Occipital lobe (tissue), 3 donors: ENCODE results near the gene ST14. TPM values are rescaled to one million over a fixed set of nuclear protein-coding genes. Genes with fewer than 3 reads are reported as not detected.
"Not testable (repeated sequence)": the region's sequence is repeated elsewhere in the genome, so short reads cannot be mapped to it uniquely, and the experiment has no call there.

ENCODE experiments used
- DNase-seq: peaks from one replicate; lab custom pipeline; 2025; lab: John Stamatoyannopoulos, UW
- small RNA-seq: library from RNA; depleted of rRNA; stranded (forward); fragments of <200 nt; gene quantifications from one replicate; pipeline ENCODE3, GENCODE V24; 2014
- total RNA-seq: library from RNA; depleted of rRNA; stranded (reverse); fragments of >200 nt; gene quantifications from one replicate; pipeline ENCODE4 v1.2.3, GENCODE V29; 2014

ST14 gene
- total RNA-seq, 1 donor from 2014 or later: not detected

DNA sequence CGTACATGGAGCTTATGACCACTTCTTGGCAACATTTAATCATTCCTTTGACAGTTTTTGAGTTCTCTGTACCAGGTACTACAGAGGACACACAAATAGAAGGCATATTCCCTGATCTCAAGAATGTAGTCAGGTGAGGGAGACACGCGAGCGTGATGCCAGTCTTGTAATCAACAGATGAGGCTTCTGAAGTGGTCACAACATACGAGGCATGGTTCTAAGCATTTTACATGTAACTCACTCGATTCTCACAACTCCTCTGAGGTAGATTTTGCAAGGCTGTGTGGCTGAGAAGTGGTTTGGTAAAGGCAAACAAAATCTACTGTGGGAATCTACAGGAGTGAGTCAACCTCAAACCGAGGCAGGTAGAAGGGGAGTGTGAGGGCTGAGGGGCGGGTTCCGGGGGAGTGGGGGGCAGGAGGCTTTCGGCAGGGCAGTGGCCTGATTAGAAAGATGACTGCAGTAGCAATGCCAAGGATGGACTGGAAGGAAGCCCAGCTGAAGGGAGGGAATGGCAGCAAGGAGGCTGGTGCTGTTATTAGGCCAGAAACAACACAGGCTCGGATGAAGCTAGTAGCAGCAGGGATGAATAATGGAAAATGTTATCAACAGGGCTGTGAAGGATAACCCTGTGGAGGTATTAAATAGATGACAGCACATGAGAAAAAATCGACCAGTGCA is 63.8 kb downstream of the ST14 start:
- no peak for DNase-seq

DNA sequence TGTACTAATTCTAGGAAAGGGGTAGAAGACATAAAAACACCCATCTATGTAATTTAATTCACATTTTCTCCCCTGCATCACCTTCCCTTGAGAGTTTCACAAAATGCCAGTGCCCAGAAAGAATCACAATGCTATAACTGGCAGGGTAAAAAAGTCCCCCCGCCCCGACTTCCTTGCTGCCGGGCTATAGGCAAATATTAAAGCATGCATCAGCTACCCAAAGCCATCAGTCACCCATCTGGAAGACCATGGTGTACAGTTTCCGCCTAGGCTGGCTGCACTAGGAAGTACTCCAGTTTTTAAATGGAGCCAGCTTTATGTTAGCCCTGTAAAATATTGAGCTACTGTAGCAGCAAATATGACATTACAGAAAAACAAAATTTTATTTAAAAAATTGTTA is 67.8 kb downstream of the ST14 start:
- no peak for DNase-seq

DNA sequence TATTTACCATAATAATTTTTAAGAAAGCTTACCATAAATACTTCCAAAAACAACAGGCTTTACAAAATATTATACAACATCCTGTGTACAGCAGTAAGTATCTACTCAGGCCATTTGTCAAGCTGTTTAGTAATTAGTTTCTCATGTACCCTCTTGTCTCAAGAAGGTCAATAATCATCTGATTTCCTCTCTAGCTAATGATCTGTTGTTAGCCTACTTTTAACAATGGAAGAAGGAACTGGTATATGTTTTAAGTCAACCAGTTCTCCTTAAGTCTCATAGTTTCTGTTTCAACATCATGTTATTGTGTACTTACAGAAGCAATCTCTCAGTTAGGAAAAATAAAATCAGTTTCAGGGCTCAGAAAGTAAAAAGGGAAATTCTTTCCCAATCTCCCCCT is 73.9 kb downstream of the ST14 start:
- not testable (repeated sequence) for DNase-seq

DNA sequence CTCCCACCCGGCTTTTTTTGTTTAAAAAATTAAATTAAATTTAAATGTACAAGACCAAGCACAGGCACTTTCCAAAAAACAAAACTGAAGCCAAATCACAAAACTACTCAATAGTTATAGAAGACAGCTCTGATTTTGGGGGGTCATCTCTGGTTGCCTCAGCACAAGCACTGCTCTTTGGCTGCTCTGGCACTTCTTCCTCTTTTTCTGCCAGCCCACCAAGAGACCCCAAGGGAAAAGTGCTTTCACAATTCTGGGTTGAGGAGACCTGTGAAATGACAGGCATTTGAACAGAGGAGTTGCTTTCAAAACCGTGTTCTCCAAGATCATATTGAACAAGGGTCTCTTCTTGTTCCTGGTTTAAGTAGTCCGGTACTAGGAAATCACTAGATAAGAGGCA is 74.3 kb downstream of the ST14 start:
- DNase-seq: not testable (repeated sequence)

DNA sequence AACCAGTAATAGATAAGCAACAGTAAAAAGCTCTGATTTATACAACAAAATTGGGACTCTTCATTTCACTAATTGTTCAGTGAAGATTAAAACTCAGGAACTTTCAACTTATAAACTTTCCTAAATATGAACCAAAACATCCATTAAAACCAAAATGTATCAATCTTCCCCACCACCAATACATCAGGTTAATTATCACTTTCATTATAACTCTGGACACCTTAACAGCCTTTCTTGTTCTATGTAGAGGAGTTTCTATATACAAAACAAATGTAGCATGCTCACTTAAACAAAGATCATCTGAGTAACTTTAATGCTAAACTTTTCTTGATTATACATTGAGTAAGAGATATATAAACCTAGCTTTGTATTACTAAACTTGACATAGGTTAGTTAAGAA is 74.7 kb downstream of the ST14 start:
- DNase-seq: no peak

DNA sequence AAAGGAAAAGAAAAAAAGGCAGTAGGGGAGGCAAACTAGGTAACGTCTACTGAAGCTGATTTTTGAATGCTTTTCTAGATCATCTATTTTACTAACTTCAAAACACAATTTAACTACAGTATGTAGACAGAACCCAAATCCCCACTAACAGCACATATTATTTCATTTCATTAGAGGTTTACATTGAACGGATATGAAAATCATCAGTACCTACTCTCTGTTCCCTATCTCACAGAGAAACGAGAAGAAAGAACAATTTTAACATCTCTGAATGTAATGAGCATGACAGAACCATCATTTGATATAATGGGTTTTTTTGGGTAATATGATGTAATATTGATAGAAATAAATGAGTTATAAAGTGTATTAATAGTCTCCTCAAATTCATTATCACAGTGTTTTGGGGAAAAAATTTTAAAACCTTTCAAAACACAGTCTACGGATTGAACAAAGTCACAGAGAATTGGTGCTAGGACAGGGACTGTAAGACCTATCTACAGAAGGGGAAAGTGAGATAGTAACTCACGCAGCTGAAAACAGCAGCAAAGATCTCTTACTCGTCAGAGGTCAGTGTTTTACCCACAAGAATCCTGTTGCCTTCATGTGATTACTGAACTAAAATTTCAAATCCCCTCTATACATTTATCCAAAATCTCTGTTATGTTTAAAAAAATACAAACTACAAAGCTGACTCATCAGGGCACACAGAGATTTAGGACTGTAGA is 77.9 kb downstream of the ST14 start:
- DNase-seq: no peak

DNA sequence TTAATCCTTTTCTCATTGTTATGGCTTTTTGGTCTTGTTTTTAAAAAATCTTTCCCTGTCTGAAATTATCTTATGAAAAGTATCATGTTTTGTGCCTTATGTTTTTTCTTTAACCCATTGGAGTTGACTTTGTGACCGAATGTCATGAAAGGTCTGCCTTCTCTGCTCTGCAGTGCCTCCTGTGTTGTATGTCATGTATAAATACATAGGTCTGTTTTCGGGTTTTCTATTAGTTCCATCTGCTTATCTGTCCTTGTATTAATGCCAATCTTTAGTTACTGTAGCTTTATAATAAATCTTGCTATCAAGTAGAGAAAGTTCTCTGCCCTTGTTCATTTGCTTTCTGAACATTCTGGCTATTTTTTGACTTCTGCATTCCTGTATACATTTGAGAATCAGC is 82.1 kb downstream of the ST14 start:
- no peak for DNase-seq

DNA sequence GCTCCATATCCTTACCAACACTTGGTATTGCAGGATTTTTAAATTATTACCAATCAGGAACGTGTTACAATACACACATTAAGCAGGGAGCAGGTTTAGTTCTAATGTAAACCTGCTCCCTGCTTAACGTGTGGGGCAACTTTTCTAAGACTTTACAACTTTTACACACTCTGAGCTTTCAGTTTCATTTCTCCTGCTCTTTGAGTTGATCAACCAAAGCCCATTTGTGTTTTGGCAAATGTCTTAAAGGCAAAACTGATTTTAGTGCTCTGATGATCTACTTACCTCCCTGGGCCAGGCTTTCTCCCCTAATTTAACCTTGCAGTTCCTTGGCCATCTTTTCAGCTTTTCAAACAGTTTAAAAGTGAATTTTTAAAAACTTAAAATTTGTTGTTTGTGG is 84.2 kb downstream of the ST14 start:
- DNase-seq: no peak

DNA sequence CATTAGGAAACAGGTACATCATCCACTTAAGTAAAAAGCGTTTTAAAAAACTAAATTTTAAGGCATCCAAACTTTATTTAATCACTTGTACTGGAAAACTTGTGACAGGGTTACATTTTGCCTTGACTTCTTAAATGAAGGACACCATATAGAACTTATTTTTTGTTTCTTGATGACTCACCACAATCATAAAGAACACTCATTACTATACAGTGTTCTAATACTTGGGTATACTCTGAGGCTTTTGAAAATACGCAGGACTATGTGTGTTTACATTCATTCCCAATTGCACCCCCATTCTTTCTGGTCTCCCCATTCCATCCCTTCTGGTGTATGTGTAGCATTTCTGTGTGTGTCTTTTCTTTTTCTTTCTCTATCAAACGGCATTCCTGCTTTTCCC is 85.3 kb downstream of the ST14 start:
- DNase-seq: no peak

DNA sequence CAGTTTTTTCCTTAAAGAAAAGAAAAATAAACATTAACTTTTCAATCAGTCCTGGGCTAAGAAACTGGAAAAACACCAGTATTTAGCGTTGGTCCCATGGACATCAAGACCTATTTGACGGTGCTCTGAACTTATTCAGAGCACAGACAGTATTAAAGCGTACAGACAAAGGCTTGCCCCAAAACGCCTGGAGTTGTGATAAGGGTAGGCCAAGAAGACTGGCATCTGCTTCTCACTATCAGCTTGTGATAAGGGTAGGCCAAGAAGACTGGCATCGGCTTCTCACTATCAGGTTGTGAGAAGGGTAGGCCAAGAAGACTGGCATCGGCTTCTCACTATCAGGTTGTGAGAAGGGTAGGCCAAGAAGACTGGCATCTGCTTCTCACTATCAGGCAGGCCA is 85.8 kb downstream of the ST14 start:
- DNase-seq: not testable (repeated sequence)

DNA sequence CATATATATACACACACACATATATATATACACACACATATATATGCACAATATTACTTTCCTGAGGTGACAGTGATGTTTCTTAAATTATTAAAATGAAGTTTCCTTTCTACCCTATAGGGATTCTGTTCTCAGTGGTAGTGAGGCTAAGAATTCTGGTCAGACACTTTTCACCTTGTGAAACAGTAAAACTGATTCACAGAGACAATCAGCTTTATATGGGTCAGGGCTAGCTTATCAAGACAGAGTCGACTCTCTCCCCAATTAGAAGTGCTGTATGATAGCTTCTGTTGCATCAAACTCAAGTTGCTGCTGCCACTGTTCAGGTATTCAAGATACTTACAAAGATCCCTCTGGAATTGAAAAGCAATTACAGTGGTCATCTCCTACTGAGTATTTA is 86.7 kb downstream of the ST14 start:
- no peak for DNase-seq

DNA sequence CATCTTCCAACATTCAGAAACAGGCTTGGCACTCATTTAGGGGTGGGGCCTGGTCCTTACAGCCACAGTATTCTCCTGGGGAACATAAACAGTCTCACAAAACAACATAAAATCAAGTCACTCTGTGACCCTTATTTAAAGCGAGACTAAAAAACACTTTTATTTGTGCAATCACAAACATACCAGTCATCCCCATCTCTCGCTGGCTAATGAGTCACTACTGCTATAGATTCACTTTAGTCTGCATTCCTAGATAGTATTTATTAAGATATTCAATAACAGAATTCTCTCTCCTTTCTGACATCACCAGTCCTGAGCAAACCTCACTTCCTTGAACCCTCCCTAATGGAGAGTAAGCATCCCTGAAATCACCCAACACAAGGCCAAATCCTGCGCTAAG is 87.2 kb downstream of the ST14 start:
- DNase-seq: no peak

DNA sequence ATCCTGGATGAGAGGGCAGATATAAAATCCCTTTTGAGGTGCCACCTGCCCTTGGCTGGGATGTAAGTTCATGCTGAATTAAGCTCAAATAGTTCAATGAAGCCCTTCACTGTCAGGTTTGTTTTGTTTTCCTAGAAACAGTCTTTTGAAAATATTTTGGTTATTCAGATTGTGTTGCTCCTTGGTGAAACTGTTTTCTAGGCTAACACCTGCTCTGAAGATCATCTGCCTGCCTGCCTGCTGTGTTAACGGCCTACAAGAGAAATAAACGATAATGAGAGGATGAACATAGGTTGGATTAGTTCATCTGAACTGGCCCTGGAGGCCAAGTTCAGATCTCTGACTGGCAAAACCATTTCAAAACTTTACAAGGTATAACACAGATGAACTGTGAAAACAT is 87.7 kb downstream of the ST14 start:
- DNase-seq: no peak

DNA sequence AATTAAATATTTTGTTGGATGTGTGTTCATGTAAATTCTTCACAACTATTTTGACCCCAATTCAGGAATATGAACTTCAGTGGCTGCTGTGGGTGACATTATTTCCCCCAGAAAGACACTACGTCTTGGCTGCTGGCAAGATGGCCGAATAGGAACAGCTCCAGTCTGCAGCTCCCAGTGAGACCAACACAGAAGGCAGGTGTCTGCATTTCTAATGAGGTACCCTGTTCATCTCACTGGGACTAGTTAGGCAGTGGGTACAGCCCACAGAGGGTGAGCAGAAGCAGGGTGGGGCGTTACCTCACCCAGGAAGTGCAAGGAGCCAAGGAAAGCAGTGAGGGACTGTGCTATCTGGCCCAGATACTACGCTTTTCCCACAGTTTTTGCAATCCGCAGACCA is 89.8 kb downstream of the ST14 start:
- DNase-seq: no peak

DNA sequence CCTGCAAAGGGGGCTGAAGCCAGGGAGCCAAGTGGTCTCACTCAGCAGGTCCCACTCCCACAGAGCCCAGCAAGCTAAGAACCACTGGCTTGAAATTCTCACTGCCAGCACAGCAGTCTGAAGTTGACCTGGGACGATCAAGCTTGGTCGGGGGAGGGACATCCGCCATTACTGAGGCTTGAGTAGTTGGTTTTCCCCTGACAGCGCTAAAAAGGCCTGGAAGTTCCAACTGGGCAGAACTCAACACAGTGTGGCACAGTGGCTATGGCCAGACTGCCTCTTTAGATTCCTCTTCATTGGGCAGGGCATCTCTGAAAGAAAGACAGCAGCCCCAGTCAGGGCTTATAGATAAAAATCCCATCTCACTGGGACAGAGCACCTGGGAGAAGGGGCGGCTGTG is 90.3 kb downstream of the ST14 start:
- DNase-seq: not testable (repeated sequence)

DNA sequence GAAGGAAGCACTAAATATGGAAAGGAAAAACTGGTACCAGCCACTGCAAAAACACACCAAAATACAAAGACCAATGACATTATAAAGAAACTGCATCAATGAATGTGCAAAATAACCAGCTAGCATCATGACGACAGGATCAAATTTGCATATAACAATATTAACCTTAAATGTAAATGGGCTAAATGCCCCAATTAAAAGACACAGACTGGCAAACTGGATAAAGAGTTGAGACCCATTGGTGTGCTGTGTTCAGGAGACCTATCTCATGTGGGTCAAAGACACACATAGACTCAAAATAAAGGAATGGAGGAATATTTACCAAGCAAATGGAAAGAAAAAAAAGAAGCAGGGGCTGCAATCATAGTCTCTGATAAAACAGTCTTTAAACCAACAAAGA is 92.2 kb downstream of the ST14 start:
- not testable (repeated sequence) for DNase-seq

Small RNA genes within 50 kb of the gene (small RNA-seq; reads per million reads assigned to genes)
- not detected for gene RF00015

Other genes with a start within 250 kb of the ST14 start
- 13.6 TPM for gene PRDM10, start 156.9 kb upstream of the ST14 start, total RNA-seq
- 220 TPM for gene APLP2, start 89.9 kb upstream of the ST14 start, total RNA-seq
- 180 TPM for gene ZBTB44, start 155.1 kb downstream of the ST14 start, total RNA-seq